Measurements from ENCODE around the gene LAMA3. TPM values are rescaled to one million over a fixed set of nuclear protein-coding genes. Genes with fewer than 3 reads are reported as not detected.

Gene LAMA3
- total and polyA plus RNA-seq, 2 of the 13 experiments (the other 11 are each of a cell fraction or from before 2014, with no cell fraction given): 0.45 to 2.2 TPM

DNA sequence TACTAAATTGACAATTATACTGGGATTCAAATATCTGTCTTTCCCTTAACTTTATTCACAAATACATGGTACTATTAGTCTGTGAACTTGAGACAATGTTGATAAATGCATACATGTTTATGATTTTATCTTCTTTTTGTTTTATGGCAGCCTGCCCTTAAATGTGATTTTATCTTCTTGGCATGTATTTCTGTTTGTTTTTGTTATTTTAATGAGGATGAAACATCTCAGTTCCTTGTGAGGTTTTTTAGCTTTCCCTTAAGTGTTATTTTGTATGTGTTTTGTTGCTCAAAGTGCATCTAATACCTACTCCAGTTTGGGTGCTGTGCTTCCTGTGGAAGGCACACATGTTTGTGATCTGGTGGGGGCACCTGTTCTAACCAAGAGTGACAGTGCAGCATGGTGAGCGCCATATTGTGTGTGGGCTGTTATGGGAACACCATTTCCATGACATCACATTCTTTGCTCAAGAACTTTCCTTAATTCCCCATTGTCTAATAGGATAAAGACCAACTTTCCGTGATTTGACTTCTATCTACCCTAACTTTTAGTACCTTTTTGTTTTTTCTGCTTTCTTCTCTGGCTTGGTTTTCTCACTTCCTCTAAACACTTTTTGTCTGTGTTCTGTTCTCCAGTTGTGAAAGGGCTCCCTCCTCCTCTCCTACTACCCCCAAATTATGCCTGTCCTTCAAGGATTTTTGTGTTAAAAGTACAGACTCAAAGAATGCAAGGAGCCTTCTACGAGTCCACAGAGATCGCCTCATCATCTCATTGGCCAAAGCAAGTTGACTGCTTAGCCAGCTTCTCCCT lies 163.2 kb downstream of the LAMA3 start:
- no peak overlapping the region for H3K4me2 ChIP-seq (ENCODE audit: low read depth, low read length)
- H3K27ac ChIP-seq (ENCODE audit: extremely low read length, insufficient read depth, low read length): no peak overlapping the region
- H3K9ac ChIP-seq (ENCODE audit: insufficient read depth, low read depth, low read length): no peak overlapping the region
- TF ChIP-seq ATF7 (IDR thresholded peaks at IDR 0.05) (0 out of 2 replicates have a peak, but pooled peaks have one; percentile 27), ATF7 (CRISPR knock-in tag; IDR thresholded peaks at IDR 0.05) (no peak), MYNN (CRISPR knock-in tag; IDR thresholded peaks at IDR 0.05; ENCODE audit: low read depth) (no peak), RBM22 (optimal IDR thresholded peaks at IDR 0.05; ENCODE audit: low read length) (no peak)
- H3K4me1 ChIP-seq (ENCODE audit: insufficient read depth, low read length): peaks cover 18% of the 10 kb centered on the region
- intact Hi-C loops (cut with micrococcal nuclease; ENCODE audit: unreplicated experiment): no loop called here
- no peaks in the 10 kb centered on the region for H3K27me3 ChIP-seq (ENCODE audit: control insufficient read depth in 1 of 2, insufficient read depth in 2 of 2, low read length in 2 of 2)
- no peak overlapping the region for H2AFZ ChIP-seq (ENCODE audit: low read length)
- 73% methylated on average over 4 of the region's 4 CpGs for whole genome bisulfite sequencing (ENCODE audit: low lambda C conversion rate)
- FAIRE-seq (no peak), DNase-seq (ENCODE audit: low spot score) (no peak), ATAC-seq (no peak)
- no TSS peak for BruUV-seq (replicated peaks)
- H3K9me3 ChIP-seq (ENCODE audit: low read length): no peaks in the 10 kb centered on the region
- no peaks in the 10 kb centered on the region for H3K79me2 ChIP-seq (ENCODE audit: insufficient read depth, low read length)
- no peaks in the 10 kb centered on the region for H3K36me3 ChIP-seq (replicated peaks in 1 of 2; ENCODE audit: control insufficient read depth in 1 of 2, insufficient read depth in 2 of 2, low read length in 2 of 2)
- H4K20me1 ChIP-seq (ENCODE audit: insufficient read depth, low read length): no peaks in the 10 kb centered on the region
- in situ Hi-C loops (cut with HindIII; ENCODE audit: extremely low pct_ligation_motif_present, low pct_unique_long_range_greater_than_20kb): no loop called here
- ChIA-PET CTCF (ENCODE audit: low intra/inter-chr PET ratio, low total read pairs) (no interaction called here), POLR2A (no interaction called here)
- no peak overlapping the region for H3K4me3 ChIP-seq (replicated peaks in 1 of 3; ENCODE audit: insufficient read depth in 1 of 3, low read depth in 2 of 3, low read length in 3 of 3)

DNA sequence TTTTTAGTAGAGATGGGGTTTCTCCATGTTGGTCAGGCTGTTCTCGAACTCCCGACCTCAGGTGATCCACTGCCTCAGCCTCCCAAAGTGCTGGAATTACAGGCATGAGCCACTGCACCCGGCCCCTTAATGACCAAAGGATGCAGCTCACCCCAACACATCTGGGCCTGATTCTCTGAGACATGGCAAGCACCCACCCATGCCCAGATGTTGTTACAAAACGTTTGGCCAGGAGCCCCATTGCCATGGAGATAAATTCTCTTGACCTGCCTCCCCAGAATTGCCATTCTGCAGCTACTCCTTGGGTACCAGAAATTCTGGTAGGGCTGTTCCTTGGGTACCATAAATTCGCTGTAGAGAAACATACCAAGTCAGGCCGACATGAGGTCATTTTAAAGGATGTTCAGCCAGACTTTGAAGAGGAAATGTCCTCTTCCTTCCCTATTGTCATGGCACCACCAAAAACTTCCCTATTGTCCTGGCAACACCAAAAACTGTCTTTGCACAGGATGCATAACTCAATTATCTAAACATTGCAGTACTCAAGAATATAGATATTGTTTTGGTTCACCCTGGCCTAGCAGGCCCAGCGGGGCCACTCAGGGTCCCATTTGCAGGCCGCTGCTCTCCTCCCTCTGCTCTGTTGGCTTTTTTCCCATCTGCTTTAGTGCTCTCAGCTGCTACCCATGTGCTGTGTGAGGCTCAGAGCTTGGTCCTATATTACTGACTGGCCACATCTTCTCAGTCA lies 164.4 kb downstream of the LAMA3 start:
- H3K4me1 ChIP-seq (ENCODE audit: insufficient read depth, low read length): peaks cover 23% of the 10 kb centered on the region
- H3K36me3 ChIP-seq (replicated peaks in 1 of 2; ENCODE audit: control insufficient read depth in 1 of 2, insufficient read depth in 2 of 2, low read length in 2 of 2): no peaks in the 10 kb centered on the region
- no peak overlapping the region for H3K27ac ChIP-seq (ENCODE audit: extremely low read length, insufficient read depth, low read length)
- ChIA-PET CTCF (ENCODE audit: low intra/inter-chr PET ratio, low total read pairs) (no interaction called here), POLR2A (no interaction called here)
- FAIRE-seq: no peak
- H3K4me3 ChIP-seq (replicated peaks in 1 of 3; ENCODE audit: insufficient read depth in 1 of 3, low read depth in 2 of 3, low read length in 3 of 3): no peak overlapping the region
- in situ Hi-C loops (cut with HindIII; ENCODE audit: extremely low pct_ligation_motif_present, low pct_unique_long_range_greater_than_20kb) (no loop called here), intact Hi-C loops (cut with micrococcal nuclease; ENCODE audit: unreplicated experiment) (no loop called here)
- ATAC-seq: no peak
- H3K9ac ChIP-seq (ENCODE audit: insufficient read depth, low read depth, low read length): no peak overlapping the region
- no peak overlapping the region for H2AFZ ChIP-seq (ENCODE audit: low read length)
- no peak overlapping the region for H3K4me2 ChIP-seq (ENCODE audit: low read depth, low read length)
- no peaks in the 10 kb centered on the region for H3K27me3 ChIP-seq (ENCODE audit: control insufficient read depth in 1 of 2, insufficient read depth in 2 of 2, low read length in 2 of 2)
- H3K79me2 ChIP-seq (ENCODE audit: insufficient read depth, low read length): no peaks in the 10 kb centered on the region
- 69% methylated on average over 8 of the region's 8 CpGs for WGBS (ENCODE audit: low lambda C conversion rate)
- H3K9me3 ChIP-seq (ENCODE audit: low read length): no peaks in the 10 kb centered on the region
- BruUV-seq (replicated peaks): no TSS peak
- DNase-seq (ENCODE audit: low spot score): no peak
- H4K20me1 ChIP-seq (ENCODE audit: insufficient read depth, low read length): no peaks in the 10 kb centered on the region
- TF ChIP-seq ZNF713 (CRISPR knock-in tag; IDR thresholded peaks at IDR 0.05): no peak
- TF ChIP-seq ZFP82 (CRISPR knock-in tag; IDR thresholded peaks at IDR 0.05; ENCODE audit: borderline replicate concordance): no peak
- no peak for TF ChIP-seq DPF2 (CRISPR knock-in tag; IDR thresholded peaks at IDR 0.05; ENCODE audit: borderline replicate concordance, low read depth)
- TF ChIP-seq, protein P1, sequence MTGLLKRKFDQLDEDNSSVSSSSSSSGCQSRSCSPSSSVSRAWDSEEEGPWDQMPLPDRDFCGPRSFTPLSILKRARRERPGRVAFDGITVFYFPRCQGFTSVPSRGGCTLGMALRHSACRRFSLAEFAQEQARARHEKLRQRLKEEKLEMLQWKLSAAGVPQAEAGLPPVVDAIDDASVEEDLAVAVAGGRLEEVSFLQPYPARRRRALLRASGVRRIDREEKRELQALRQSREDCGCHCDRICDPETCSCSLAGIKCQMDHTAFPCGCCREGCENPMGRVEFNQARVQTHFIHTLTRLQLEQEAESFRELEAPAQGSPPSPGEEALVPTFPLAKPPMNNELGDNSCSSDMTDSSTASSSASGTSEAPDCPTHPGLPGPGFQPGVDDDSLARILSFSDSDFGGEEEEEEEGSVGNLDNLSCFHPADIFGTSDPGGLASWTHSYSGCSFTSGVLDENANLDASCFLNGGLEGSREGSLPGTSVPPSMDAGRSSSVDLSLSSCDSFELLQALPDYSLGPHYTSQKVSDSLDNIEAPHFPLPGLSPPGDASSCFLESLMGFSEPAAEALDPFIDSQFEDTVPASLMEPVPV (CRISPR knock-in tag; IDR thresholded peaks at IDR 0.05): no peak
- TF ChIP-seq, protein P2, sequence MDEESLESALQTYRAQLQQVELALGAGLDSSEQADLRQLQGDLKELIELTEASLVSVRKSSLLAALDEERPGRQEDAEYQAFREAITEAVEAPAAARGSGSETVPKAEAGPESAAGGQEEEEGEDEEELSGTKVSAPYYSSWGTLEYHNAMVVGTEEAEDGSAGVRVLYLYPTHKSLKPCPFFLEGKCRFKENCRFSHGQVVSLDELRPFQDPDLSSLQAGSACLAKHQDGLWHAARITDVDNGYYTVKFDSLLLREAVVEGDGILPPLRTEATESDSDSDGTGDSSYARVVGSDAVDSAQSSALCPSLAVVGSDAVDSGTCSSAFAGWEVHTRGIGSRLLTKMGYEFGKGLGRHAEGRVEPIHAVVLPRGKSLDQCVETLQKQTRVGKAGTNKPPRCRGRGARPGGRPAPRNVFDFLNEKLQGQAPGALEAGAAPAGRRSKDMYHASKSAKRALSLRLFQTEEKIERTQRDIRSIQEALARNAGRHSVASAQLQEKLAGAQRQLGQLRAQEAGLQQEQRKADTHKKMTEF (CRISPR knock-in tag; IDR thresholded peaks at IDR 0.05): no peak
- TF ChIP-seq MLLT10 (CRISPR knock-in tag; IDR thresholded peaks at IDR 0.05): no peak
- no peak for TF ChIP-seq ZNF441 (CRISPR knock-in tag; IDR thresholded peaks at IDR 0.05; ENCODE audit: borderline replicate concordance)
- TF ChIP-seq CHCHD3 (CRISPR knock-in tag; IDR thresholded peaks at IDR 0.05): no peak
